ENCODE measurements around the gene AKT2. TPM values are rescaled to one million over a fixed set of nuclear protein-coding genes. Genes with fewer than 3 reads are reported as not detected.
"Not testable (repeated sequence)": the region's sequence is repeated elsewhere in the genome, so short reads cannot be mapped to it uniquely, and the experiment has no call there.

The AKT2 gene
- total RNA-seq, 1 donor from 2014 or later = 142 TPM

DNA sequence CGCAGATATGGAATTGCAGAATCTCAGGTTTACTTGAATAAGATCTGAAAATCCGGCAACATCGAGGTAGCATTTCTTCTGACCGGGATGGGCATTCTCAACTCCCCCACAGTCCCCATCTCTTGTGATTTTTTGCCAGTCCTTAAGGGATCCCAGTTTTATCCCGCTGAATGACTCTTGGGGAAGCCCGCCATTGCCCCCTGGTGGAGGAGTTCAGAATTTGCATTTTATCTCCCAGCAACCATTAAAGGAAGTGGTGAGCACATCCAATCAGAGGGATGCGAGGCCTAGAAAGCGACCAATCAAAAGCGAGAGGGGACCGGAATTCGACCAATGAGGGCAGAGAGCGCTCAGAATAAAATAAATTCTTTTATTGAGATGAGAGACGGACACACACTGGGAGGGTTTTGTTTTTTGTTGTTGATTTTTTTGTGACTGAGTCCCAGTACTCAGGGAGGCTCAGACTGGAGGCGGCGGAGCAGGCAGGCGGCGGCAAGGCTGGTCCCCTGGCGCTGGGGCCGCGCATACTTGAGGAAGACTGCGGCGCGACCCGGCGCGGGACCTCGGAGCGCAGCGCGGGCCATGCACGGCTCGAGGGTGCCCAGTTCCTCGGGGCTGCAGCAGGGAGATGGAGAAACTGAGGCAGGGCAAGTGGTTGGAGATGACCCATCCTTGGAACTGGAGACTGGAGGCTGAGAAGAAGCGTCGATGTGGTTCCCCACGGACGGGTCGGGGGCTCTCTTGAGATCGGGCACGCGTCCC, 63.1 kb downstream of the AKT2 start:
- intact Hi-C loops (cut with micrococcal nuclease) = loop anchor here (1.0 to 2.0 kb wide), 2 partner anchors 83 to 429 kb away; no protein-coding TSS in a partner anchor

GRCh38 chr19:40220674-40221073, 64.5 kb downstream of the AKT2 start:
- intact Hi-C loops (cut with micrococcal nuclease) = loop anchor here (2.0 kb wide), 1 partner anchor 428 kb away; no protein-coding TSS in a partner anchor

- intact Hi-C loops (cut with micrococcal nuclease) = loop anchor here (2.0 kb wide), 1 partner anchor 427 kb away; no protein-coding TSS in a partner anchor
Observed at GRCh38 chr19:40219721-40220276, 65.3 kb downstream of the AKT2 start.

GRCh38 chr19:40219029-40219428, 66.1 kb downstream of the AKT2 start:
- intact Hi-C loops (cut with micrococcal nuclease) = not testable (repeated sequence)

GRCh38 chr19:40217934-40218890, 66.9 kb downstream of the AKT2 start, which contains the start of gene TTC9B:
TSS of gene TTC9B (minus strand) at chr19:40218384. CDS start at chr19:40218381, 3 bp downstream.
- intact Hi-C loops (cut with micrococcal nuclease) = no loop called here

GRCh38 chr19:40217027-40217810, 67.9 kb downstream of the AKT2 start:
- intact Hi-C loops (cut with micrococcal nuclease) = no loop called here

GRCh38 chr19:40216777-40217026, 68.4 kb downstream of the AKT2 start:
- intact Hi-C loops (cut with micrococcal nuclease) = no loop called here

DNA sequence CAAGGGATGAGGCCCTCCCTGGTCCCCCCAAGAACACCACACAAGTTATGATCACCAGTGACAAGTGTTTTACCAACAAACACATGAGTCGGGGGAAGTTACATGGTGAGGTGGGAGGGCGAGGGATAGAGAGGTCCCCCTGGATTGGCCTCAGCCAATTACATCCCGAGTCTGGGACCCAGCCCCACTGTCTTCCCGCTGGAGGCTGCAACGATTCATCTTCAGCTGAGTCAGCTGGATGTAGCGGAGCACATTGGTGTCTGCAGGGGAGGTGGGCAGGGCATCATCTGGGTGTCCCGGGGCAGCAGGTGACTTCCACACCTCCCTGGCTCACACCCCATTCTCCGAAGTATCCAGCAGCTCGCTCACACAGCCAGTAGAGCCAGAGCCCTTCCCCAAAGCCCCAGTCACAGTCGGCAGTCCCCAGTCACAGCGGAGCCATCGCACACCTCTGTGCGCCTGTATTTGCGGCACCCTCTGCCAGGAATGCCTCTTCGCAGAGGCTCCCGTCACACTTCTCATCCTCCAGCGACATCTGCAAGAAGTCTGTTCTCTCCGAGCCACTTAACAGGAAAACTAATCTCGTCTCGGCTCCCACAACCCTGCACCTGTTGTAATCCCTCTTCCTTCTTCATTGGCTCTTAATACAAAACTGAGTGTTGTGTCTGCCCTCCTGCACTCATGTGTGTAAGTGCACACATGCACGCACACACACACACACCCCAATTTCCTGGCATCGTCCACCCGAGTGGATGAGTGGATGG, 69.0 kb downstream of the AKT2 start:
- intact Hi-C loops (cut with micrococcal nuclease) = no loop called here

GRCh38 chr19:40214936-40215335, 70.2 kb downstream of the AKT2 start:
- intact Hi-C loops (cut with micrococcal nuclease) = no loop called here

- intact Hi-C loops (cut with micrococcal nuclease) = no loop called here
Observed at GRCh38 chr19:40213882-40214570, 71.1 kb downstream of the AKT2 start.

- intact Hi-C loops (cut with micrococcal nuclease) = no loop called here
Observed at GRCh38 chr19:40213251-40213829, 71.8 kb downstream of the AKT2 start.

- intact Hi-C loops (cut with micrococcal nuclease) = no loop called here
Observed at GRCh38 chr19:40210889-40211288, 74.3 kb downstream of the AKT2 start.

- intact Hi-C loops (cut with micrococcal nuclease) = no loop called here
Observed at GRCh38 chr19:40208602-40209001, 76.5 kb downstream of the AKT2 start.

DNA sequence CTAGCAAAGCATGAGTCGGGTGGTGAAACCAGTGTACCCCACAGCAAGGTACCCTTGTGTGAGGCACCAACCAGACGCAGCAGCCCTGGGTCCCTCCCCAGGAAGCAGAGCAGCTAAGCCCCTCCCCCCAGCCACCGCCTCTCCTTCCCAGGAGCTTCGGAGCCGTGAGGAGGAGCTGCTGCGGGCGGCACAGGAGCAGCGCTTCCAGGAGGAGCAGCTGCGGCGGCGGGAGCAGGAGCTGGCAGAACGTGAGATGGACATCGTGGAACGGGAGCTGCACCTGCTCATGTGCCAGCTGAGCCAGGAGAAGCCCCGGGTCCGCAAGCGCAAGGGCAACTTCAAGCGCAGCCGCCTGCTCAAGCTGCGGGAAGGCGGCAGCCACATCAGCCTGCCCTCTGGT, 79.4 kb downstream of the AKT2 start:
- intact Hi-C loops (cut with micrococcal nuclease) = no loop called here

- intact Hi-C loops (cut with micrococcal nuclease) = no loop called here
Observed at GRCh38 chr19:40204381-40204780, 80.8 kb downstream of the AKT2 start.

GRCh38 chr19:40200341-40201099, 84.6 kb downstream of the AKT2 start:
- intact Hi-C loops (cut with micrococcal nuclease) = no loop called here

GRCh38 chr19:40198272-40198990, 86.7 kb downstream of the AKT2 start:
- intact Hi-C loops (cut with micrococcal nuclease) = no loop called here

DNA sequence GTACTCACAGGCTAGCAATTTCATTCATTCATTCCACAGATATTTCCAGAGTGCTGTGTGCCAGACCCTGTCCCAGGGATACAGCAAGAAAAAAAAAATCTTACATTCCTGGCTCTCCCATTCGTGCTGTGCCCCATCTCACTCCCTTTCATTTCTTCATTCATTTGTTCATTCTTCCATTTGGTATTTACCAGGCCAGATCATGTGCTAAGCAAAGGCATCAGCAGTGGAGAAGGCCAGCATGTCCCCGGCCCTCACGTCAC, 91.6 kb downstream of the AKT2 start:
- intact Hi-C loops (cut with micrococcal nuclease) = loop anchor here (5.0 kb wide), 1 partner anchor 346 kb away; the partner anchor contains the start of gene FBL
